GM23248 (cell line): Measurements from ENCODE around the gene ARHGEF7. TPM values are rescaled to one million over a fixed set of nuclear protein-coding genes. Genes with fewer than 3 reads are reported as not detected.
A peak's percentile ranks its signal among the peaks of the same experiment; 100 is the strongest.

ENCODE experiments used
- DNase-seq: peaks from one replicate; pipeline ENCODE4 v3.0.0-alpha.2; 2015
- H2AFZ ChIP-seq: fragments of 200-600 bp; sonication (generic); 2 replicates; pipeline ENCODE4 v1.6.1; 2016; ENCODE audit warnings: antibody characterized with exemption
- H3F3A ChIP-seq: fragments of 200-600 bp; sonication (generic); 2 replicates; pipeline ENCODE4 v1.6.1; 2016; ENCODE audit warnings: mild to moderate bottlenecking, antibody characterized with exemption, mixed run types; ENCODE audit not compliant: insufficient read depth
- H3K27ac ChIP-seq: fragments of 200-600 bp; sonication (generic); 2 replicates; pipeline ENCODE4 v1.5.1; 2016; ENCODE audit warnings: mild to moderate bottlenecking
- H3K27me3 ChIP-seq: fragments of 200-600 bp; sonication (generic); replicated peaks from 2 replicates; pipeline ENCODE4 v1.6.1; 2016; ENCODE audit warnings: mild to moderate bottlenecking; ENCODE audit not compliant: insufficient read depth
- H3K36me3 ChIP-seq: fragments of 200-600 bp; sonication (generic); 2 replicates; pipeline ENCODE4 v1.6.1; 2016; ENCODE audit warnings: low read depth, mild to moderate bottlenecking
- H3K4me1 ChIP-seq: fragments of 200-600 bp; sonication (generic); 2 replicates; pipeline ENCODE4 v1.6.1; 2016; ENCODE audit warnings: mild to moderate bottlenecking; ENCODE audit not compliant: insufficient read depth
- H3K4me2 ChIP-seq: fragments of 200-600 bp; sonication (generic); one replicate; pipeline ENCODE4 v1.6.1; 2016; ENCODE audit warnings: mild to moderate bottlenecking; ENCODE audit not compliant: unreplicated experiment
- H3K4me3 ChIP-seq: fragments of 200-600 bp; sonication (generic); 2 replicates; pipeline ENCODE4 v1.5.1; 2016; ENCODE audit warnings: mild to moderate bottlenecking
- H3K79me2 ChIP-seq: fragments of 200-600 bp; sonication (generic); 2 replicates; pipeline ENCODE4 v1.6.1; 2016; ENCODE audit warnings: mild to moderate bottlenecking; ENCODE audit not compliant: insufficient read depth
- H3K9ac ChIP-seq: fragments of 200-600 bp; sonication (generic); 2 replicates; pipeline ENCODE4 v1.6.1; 2016; ENCODE audit warnings: mild to moderate bottlenecking
- H3K9me2 ChIP-seq: fragments of 200-600 bp; sonication (generic); 2 replicates; pipeline ENCODE4 v1.6.1; 2016; ENCODE audit warnings: mixed run types, mild to moderate bottlenecking, moderate library complexity; ENCODE audit not compliant: insufficient read depth
- H3K9me3 ChIP-seq: fragments of 200-600 bp; sonication (generic); one replicate; pipeline ENCODE4 v1.6.1; 2017; ENCODE audit warnings: low read depth
- H4K20me1 ChIP-seq: fragments of 200-600 bp; sonication (generic); 2 replicates; pipeline ENCODE4 v1.6.0; 2016; ENCODE audit not compliant: insufficient read depth
- EZH2 ChIP-seq: fragments of 200-600 bp; sonication (generic); IDR thresholded peaks from 2 replicates; pipeline ENCODE4 v1.6.1; 2018; ENCODE audit warnings: antibody characterized with exemption, mild to moderate bottlenecking; ENCODE audit not compliant: insufficient read depth, poor library complexity, severe bottlenecking
- EZH2phosphoT487 ChIP-seq: fragments of 200-600 bp; sonication (generic); IDR thresholded peaks from 2 replicates; pipeline ENCODE4 v1.6.1; 2018; ENCODE audit warnings: antibody characterized with exemption, moderate library complexity, mild to moderate bottlenecking, low read depth; ENCODE audit not compliant: insufficient read depth
- WGBS, 2 experiments: methylation state at CpG; one replicate each; pipeline ENCODE4 v1.1.6; 2015 to 2017; ENCODE audit warnings: low lambda C conversion rate in 2 of 2, low coverage in 1 of 2; ENCODE audit errors: missing lambda C conversion rate in 2 of 2; 5-methylcytosine and 5-hydroxymethylcytosine counted together
- in situ Hi-C: fragments of 300-500 bp; cut with MboI; formaldehyde crosslinking; loops from 2 replicates; pipeline ENCODE4 v1.15.0; 2020
- polyA plus RNA-seq: library from polyadenylated mRNA; unstranded; fragments of >200 nt; fragmentation: Nextera tagmentation; extraction: Ambion mirVana; gene quantifications from 2 replicates; pipeline ENCODE4 v1.2.1, GENCODE V29; 2016
- total RNA-seq: library from RNA; depleted of rRNA; stranded (reverse); fragments of >200 nt; shearing (Covaris generic); gene quantifications from 2 replicates; pipeline ENCODE4 v1.2.3, GENCODE V29; 2014

ARHGEF7 gene
- total and polyA plus RNA-seq, 2 experiments from 2014 or later, result 19.0 to 23.0 TPM

DNA sequence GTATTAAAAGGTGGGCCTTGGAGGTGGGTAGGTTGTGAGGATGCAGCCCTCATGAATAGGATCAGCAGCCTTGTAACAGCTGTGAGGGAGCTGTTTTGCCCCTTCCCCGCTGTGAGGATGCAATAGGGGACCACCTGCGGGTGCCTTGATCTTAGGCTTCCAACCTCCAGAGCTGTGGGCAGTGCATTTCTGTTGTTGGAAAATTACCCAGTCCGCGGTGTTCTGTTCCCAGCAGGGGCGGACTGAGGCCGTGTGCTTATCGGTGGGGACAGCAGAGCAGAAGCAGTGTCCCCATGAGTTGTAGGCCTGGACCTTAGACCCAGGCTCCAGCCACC, 150.6 kb downstream of the ARHGEF7 start:
- H3K36me3 ChIP-seq, result no peaks in the 10 kb centered on the region
- whole genome bisulfite sequencing, 2 experiments, result 96 to 99% methylated on average over 7 of the region's 7 CpGs

DNA sequence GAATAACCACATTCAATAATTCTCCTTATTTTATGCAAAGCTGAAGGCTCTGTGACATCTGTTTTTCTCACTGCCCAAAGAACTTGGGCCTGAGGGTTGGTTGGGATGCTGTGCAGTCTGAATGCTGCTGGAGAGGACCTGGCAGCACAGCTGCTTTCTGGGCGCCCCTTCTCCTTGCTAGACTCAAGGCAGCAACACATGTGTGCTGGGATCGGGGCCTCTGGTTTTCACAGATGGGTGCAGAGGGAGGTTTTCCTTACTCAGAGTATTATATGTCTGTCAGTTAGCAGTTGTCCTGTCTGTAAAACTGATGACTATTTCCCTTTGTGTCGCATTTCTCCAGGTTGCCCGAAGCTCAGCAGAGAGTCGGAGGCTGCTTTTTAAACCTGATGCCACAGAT, 152.1 kb downstream of the ARHGEF7 start:
- peak overlapping the region; percentile 36 for H3K4me2 ChIP-seq
- peak overlapping the region; percentile 36; the same call in 1 of the 2 replicates for H3K27ac ChIP-seq
- in situ Hi-C loops, result no loop called here
- H2AFZ ChIP-seq, result no peak overlapping the region
- peaks cover 32% of the 10 kb centered on the region for H3K79me2 ChIP-seq
- no peak overlapping the region for H3K4me3 ChIP-seq
- TF ChIP-seq EZH2phosphoT487 (no peak), EZH2 (no peak)
- no peaks in the 10 kb centered on the region for H4K20me1 ChIP-seq
- peaks cover 10% of the 10 kb centered on the region; the same call in 1 of the 2 replicates for H3F3A ChIP-seq
- 82 to 83% methylated on average over 5 of the region's 5 CpGs for WGBS, 2 experiments
- H3K9me3 ChIP-seq, result no peaks in the 10 kb centered on the region
- H3K9ac ChIP-seq, result no peak overlapping the region
- peaks cover 25% of the 10 kb centered on the region for H3K4me1 ChIP-seq
- H3K27me3 ChIP-seq, result no peaks in the 10 kb centered on the region
- H3K9me2 ChIP-seq, result no peaks in the 10 kb centered on the region
- DNase-seq, result no peak
- no peaks in the 10 kb centered on the region for H3K36me3 ChIP-seq

More for the DNA sequence above, 150.6 kb downstream of the ARHGEF7 start:
- Histone ChIP-seq H3K9ac (no peak overlapping the region), H3K4me2 (no peak overlapping the region), H3K27ac (no peak overlapping the region), H3F3A (peaks cover 10% of the 10 kb centered on the region; the same call in 1 of the 2 replicates), H2AFZ (no peak overlapping the region), H3K79me2 (peaks cover 26% of the 10 kb centered on the region), H4K20me1 (no peaks in the 10 kb centered on the region), H3K9me2 (no peaks in the 10 kb centered on the region), H3K9me3 (no peaks in the 10 kb centered on the region), H3K27me3 (no peaks in the 10 kb centered on the region), H3K4me1 (peaks cover 21% of the 10 kb centered on the region), H3K4me3 (no peak overlapping the region)
- in situ Hi-C loops, result no loop called here
- TF ChIP-seq EZH2 (no peak), EZH2phosphoT487 (no peak)
- no peak for DNase-seq

DNA sequence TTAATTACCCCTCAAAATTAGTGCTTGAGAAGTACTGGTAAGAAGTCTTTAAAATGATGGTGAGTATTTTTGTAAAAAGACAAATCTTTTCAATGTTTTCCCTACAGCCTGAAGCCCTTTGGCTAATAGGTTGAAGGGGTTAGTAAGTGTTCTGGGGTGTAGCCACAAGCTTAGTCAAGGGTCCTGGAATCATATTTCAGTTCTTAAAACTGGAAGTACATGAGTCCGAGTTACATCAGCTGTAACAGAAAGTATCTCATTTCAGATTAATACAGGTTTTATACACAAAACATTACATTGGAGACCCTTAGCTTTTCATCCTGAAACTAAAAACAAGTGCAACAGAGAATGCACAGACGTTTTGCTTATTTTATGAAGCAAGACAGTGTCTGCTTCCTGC, 152.7 kb downstream of the ARHGEF7 start:
- Histone ChIP-seq H3K27ac (peak overlapping the region; percentile 36), H4K20me1 (no peaks in the 10 kb centered on the region), H3K79me2 (peaks cover 32% of the 10 kb centered on the region), H3K36me3 (no peaks in the 10 kb centered on the region), H3K9me3 (no peaks in the 10 kb centered on the region), H3K9ac (peak overlapping the region; percentile 46), H3K9me2 (no peaks in the 10 kb centered on the region), H3F3A (peaks cover 10% of the 10 kb centered on the region; the same call in 1 of the 2 replicates), H3K4me1 (peaks cover 25% of the 10 kb centered on the region), H3K27me3 (no peaks in the 10 kb centered on the region), H2AFZ (no peak overlapping the region), H3K4me2 (peak overlapping the region; percentile 36), H3K4me3 (no peak overlapping the region)
- 27 to 31% methylated on average over 2 of the region's 2 CpGs for WGBS, 2 experiments
- in situ Hi-C loops, result no loop called here
- TF ChIP-seq EZH2phosphoT487, result no peak
- no peak for TF ChIP-seq EZH2
- DNase-seq, result peak; percentile 55

DNA sequence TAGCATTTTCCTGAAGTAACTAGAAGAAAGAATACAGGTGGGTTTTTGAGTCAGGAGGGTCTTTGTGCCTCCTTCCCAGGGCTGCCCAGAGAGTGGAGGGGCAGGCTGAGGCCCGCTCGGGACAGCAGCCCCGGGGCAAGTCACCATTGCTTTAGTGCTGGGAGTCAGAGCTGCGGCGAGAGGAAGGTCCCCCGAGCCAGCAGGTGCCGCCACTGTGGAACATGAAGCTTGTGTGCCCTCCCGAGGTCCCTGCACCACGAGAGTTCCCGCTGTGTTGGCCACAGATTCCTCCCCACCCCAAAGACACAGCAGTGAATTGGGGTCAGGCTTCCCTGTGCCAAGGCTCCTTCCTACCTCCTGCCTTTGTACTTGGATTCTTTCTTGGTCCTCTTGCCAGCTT, 154.4 kb downstream of the ARHGEF7 start:
- Histone ChIP-seq H3K9me2 (no peaks in the 10 kb centered on the region), H4K20me1 (no peaks in the 10 kb centered on the region), H3K27ac (no peak overlapping the region), H3K36me3 (peaks cover under 1% of the 10 kb centered on the region; the same call in 1 of the 2 replicates), H3K4me3 (no peak overlapping the region), H3K79me2 (peaks cover 27% of the 10 kb centered on the region), H3F3A (peaks cover 10% of the 10 kb centered on the region; the same call in 1 of the 2 replicates), H3K4me2 (no peak overlapping the region), H3K4me1 (peaks cover 25% of the 10 kb centered on the region), H3K9ac (no peak overlapping the region), H3K9me3 (no peaks in the 10 kb centered on the region), H3K27me3 (no peaks in the 10 kb centered on the region), H2AFZ (no peak overlapping the region)
- in situ Hi-C loops, result no loop called here
- no peak for DNase-seq
- TF ChIP-seq EZH2phosphoT487 (no peak), EZH2 (no peak)
- 87 to 92% methylated on average over 10 of the region's 10 CpGs for WGBS, 2 experiments

DNA sequence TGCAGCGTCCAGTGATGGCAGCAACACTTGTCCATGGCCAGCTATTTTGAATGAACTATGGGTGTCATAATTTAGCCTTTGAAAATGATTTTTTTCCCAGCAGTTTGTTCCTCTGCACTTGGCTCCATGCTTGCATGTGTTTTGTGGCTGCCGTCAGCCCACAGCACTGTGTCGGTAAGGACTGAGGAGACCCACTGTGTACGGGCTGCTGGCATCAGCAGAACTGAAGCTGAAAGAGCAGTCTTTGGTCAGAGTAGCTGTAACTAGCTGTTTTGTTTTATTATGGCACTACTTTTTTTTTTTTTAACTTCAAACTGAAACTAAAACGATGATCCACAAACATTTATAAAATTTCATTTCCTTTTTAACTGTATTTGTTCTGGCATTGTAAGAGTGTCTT, 155.0 kb downstream of the ARHGEF7 start:
- H3K9ac ChIP-seq, result peak overlapping the region; percentile 60
- peaks cover 10% of the 10 kb centered on the region; the same call in 1 of the 2 replicates for H3F3A ChIP-seq
- TF ChIP-seq EZH2phosphoT487 (no peak), EZH2 (no peak)
- H3K27ac ChIP-seq, result peak overlapping the region; percentile 62
- in situ Hi-C loops, result no loop called here
- H2AFZ ChIP-seq, result no peak overlapping the region
- H3K4me1 ChIP-seq, result peaks cover 25% of the 10 kb centered on the region
- H3K36me3 ChIP-seq, result peaks cover 6% of the 10 kb centered on the region
- H3K9me2 ChIP-seq, result no peaks in the 10 kb centered on the region
- H3K9me3 ChIP-seq, result no peaks in the 10 kb centered on the region
- H4K20me1 ChIP-seq, result no peaks in the 10 kb centered on the region
- WGBS, 2 experiments, result 23 to 30% methylated on average over 5 of the region's 5 CpGs
- DNase-seq, result peak; percentile 16
- H3K79me2 ChIP-seq, result peaks cover 24% of the 10 kb centered on the region
- peak overlapping the region; percentile 72 for H3K4me2 ChIP-seq
- H3K4me3 ChIP-seq, result peak overlapping the region; percentile 52
- H3K27me3 ChIP-seq, result no peaks in the 10 kb centered on the region
